Common myeloid progenitor, CD34-positive (primary cell): ENCODE measurements around the gene CNN2.

ENCODE experiments used
- CTCF ChIA-PET: fragments of 350-600 bp; sonication (Branson Sonifier 250); formaldehyde crosslinking; loops from one replicate; lab custom pipeline; 2021; ENCODE audit warnings: antibody characterized with exemption; lab: Charles Lee
- POLR2A ChIA-PET: fragments of 350-600 bp; sonication (Branson Sonifier 250); formaldehyde crosslinking; loops from one replicate; lab custom pipeline; 2021; ENCODE audit warnings: antibody characterized with exemption; lab: Charles Lee
- DNase-seq, 3 donors: peaks; one replicate each; pipeline versions ENCODE4 v3.0.0 to v3.0.0-alpha.2; 2013
- H3K27ac ChIP-seq, 2 experiments: 1 replicate in 1 of 2; 2 replicates in 1 of 2; pipeline ENCODE4 v1.7.0; 2013; ENCODE audit warnings: inconsistent platforms in 2 of 2, low read length in 2 of 2, mild to moderate bottlenecking in 2 of 2, low read depth in 1 of 2, moderate library complexity in 1 of 2; ENCODE audit not compliant: severe bottlenecking in 2 of 2, insufficient read depth in 1 of 2, poor library complexity in 1 of 2
- H3K27me3 ChIP-seq, 5 experiments: replicated peaks in 2 of 5; 1 replicate in 3 of 5; 2 replicates in 2 of 5; pipeline versions ENCODE4 v1.6.1 to v1.7.0; 2013; ENCODE audit warnings: low read length in 4 of 5, mild to moderate bottlenecking in 2 of 5, moderate library complexity in 2 of 5, inconsistent platforms in 1 of 5; ENCODE audit not compliant: insufficient read depth in 5 of 5, control insufficient read depth in 4 of 5
- H3K36me3 ChIP-seq, 4 experiments: 1 replicate in 2 of 4; 2 replicates in 2 of 4; pipeline versions ENCODE4 v1.6.1 to v1.7.0; 2013; ENCODE audit warnings: low read length in 3 of 4, control low read depth in 1 of 4, mild to moderate bottlenecking in 1 of 4; ENCODE audit not compliant: control insufficient read depth in 4 of 4, insufficient read depth in 4 of 4
- H3K4me1 ChIP-seq, 4 experiments: 1 replicate in 3 of 4; 2 replicates in 1 of 4; pipeline versions ENCODE4 v1.6.1 to v1.7.1; 2013; ENCODE audit warnings: low read length in 3 of 4, mild to moderate bottlenecking in 3 of 4, control low read depth in 1 of 4, inconsistent platforms in 1 of 4, moderate library complexity in 1 of 4; ENCODE audit not compliant: control insufficient read depth in 4 of 4, insufficient read depth in 4 of 4; ENCODE audit errors: control extremely low read depth in 1 of 4
- H3K4me3 ChIP-seq, 7 experiments: 1 replicate in 4 of 7; 2 replicates in 3 of 7; pipeline versions ENCODE4 v1.5.1 to v1.7.0; 2013; ENCODE audit warnings: mild to moderate bottlenecking in 7 of 7, low read length in 6 of 7, moderate library complexity in 6 of 7, inconsistent platforms in 2 of 7, low read depth in 2 of 7, control low read depth in 1 of 7; ENCODE audit not compliant: insufficient read depth in 4 of 7, control insufficient read depth in 1 of 7; ENCODE audit errors: extremely low read depth in 1 of 7
- H3K9me3 ChIP-seq, 5 experiments: 1 replicate in 4 of 5; 2 replicates in 1 of 5; pipeline versions ENCODE4 v1.6.1 to v1.7.1; 2013; ENCODE audit warnings: low read length in 4 of 5, mild to moderate bottlenecking in 2 of 5, inconsistent platforms in 1 of 5, low read depth in 1 of 5, moderate library complexity in 1 of 5; ENCODE audit not compliant: control insufficient read depth in 4 of 5, insufficient read depth in 2 of 5; ENCODE audit errors: control extremely low read depth in 1 of 5
- WGBS: methylation state at CpG from one replicate; pipeline ENCODE4 v1.1.5; 2013; ENCODE audit not compliant: insufficient coverage; 5-methylcytosine and 5-hydroxymethylcytosine counted together

CNN2 gene

GRCh38 chr19:1006711-1007398 lies 19.6 kb upstream of the CNN2 start:
- Histone ChIP-seq H3K9me3 (no peaks in the 10 kb centered on the region), H3K36me3 (peaks cover 2 to 33% (median 21%) of the 10 kb centered on the region in 4 experiments), H3K4me1 (no peaks in the 10 kb centered on the region), H3K27me3 (peaks cover 0 to 18% (median 0%) of the 10 kb centered on the region in 5 experiments), H3K4me3 (no peak overlapping the region), H3K27ac (no peak overlapping the region)
- WGBS, result 92% methylated on average over 22 of the region's 27 CpGs
- CTCF ChIA-PET, result interaction anchor here (0.6 to 1.4 kb wide), 3 partner anchors 25 to 143 kb away, joined by 3 to 4 read pairs (median 3); no protein-coding TSS in a partner anchor
- POLR2A ChIA-PET, result no interaction called here
- DNase-seq, result no peak

- no peak for DNase-seq
- H3K27me3 ChIP-seq, result peaks cover 0 to 12% (median 0%) of the 10 kb centered on the region in 5 experiments
- WGBS, result over 99% methylated on average over 44 of the region's 73 CpGs
- no peak overlapping the region for H3K27ac ChIP-seq
- H3K4me1 ChIP-seq, result no peaks in the 10 kb centered on the region
- CTCF ChIA-PET, result interaction anchor here (0.6 kb wide), 1 partner anchor 85 kb away, joined by 3 read pairs; no protein-coding TSS in a partner anchor
- H3K4me3 ChIP-seq, result no peak overlapping the region
- peaks cover 2 to 41% (median 27%) of the 10 kb centered on the region in 4 experiments for H3K36me3 ChIP-seq
- no peaks in the 10 kb centered on the region for H3K9me3 ChIP-seq
- POLR2A ChIA-PET, result no interaction called here
These were observed 18.8 kb upstream of the CNN2 start for GRCh38 chr19:1007399-1008251.

- ChIA-PET POLR2A (no interaction called here), CTCF (no interaction called here)
- no peak for DNase-seq
- H3K4me1 ChIP-seq, result no peaks in the 10 kb centered on the region
- no peak overlapping the region for H3K27ac ChIP-seq
- 98% methylated on average over 21 of the region's 45 CpGs for WGBS
- H3K27me3 ChIP-seq, result peaks cover 0 to 7% (median 0%) of the 10 kb centered on the region in 5 experiments
- H3K4me3 ChIP-seq, result no peak overlapping the region
- no peaks in the 10 kb centered on the region for H3K9me3 ChIP-seq
- peaks cover 3 to 49% (median 34%) of the 10 kb centered on the region in 4 experiments for H3K36me3 ChIP-seq
These were observed 18.0 kb upstream of the CNN2 start for GRCh38 chr19:1008268-1009040.

- no peak for DNase-seq
- no peaks in the 10 kb centered on the region for H3K4me1 ChIP-seq
- H3K27ac ChIP-seq, result no peak overlapping the region
- H3K4me3 ChIP-seq, result no peak overlapping the region
- peaks cover 4 to 58% (median 40%) of the 10 kb centered on the region in 4 experiments for H3K36me3 ChIP-seq
- no peaks in the 10 kb centered on the region for H3K9me3 ChIP-seq
- H3K27me3 ChIP-seq, result no peaks in the 10 kb centered on the region
- WGBS, result 95% methylated on average over 86 of the region's 92 CpGs
- ChIA-PET CTCF (interaction anchor here (1.4 kb wide), 1 partner anchor 46 kb away, joined by 3 read pairs; no protein-coding TSS in a partner anchor), POLR2A (no interaction called here)
These were observed 17.1 kb upstream of the CNN2 start for GRCh38 chr19:1009041-1009980.

- DNase-seq, result no peak
- 95% methylated on average over 13 of the region's 29 CpGs for WGBS
- no peak overlapping the region for H3K4me3 ChIP-seq
- peaks cover 4 to 58% (median 44%) of the 10 kb centered on the region in 4 experiments for H3K36me3 ChIP-seq
- no peak overlapping the region for H3K27ac ChIP-seq
- H3K9me3 ChIP-seq, result no peaks in the 10 kb centered on the region
- H3K27me3 ChIP-seq, result no peaks in the 10 kb centered on the region
- CTCF ChIA-PET, result interaction anchor here (1.4 kb wide), 1 partner anchor 47 kb away, joined by 3 read pairs; no protein-coding TSS in a partner anchor
- POLR2A ChIA-PET, result no interaction called here
- H3K4me1 ChIP-seq, result no peaks in the 10 kb centered on the region
These were observed 16.3 kb upstream of the CNN2 start for GRCh38 chr19:1009981-1010538.
